GM12864 (cell line): Measurements from ENCODE around the gene LRRC43.

Experiments used
- DNase-seq: peaks from one replicate; pipeline ENCODE4 v3.0.0-alpha.2; 2011; ENCODE audit warnings: low read depth
- H3K4me3 ChIP-seq: 2 replicates; pipeline ENCODE4 v1.5.1; 2011; ENCODE audit warnings: mild to moderate bottlenecking, low read depth, low read length, control low read depth
- CTCF ChIP-seq: IDR thresholded peaks from 2 replicates; pipeline ENCODE4 v1.5.1; 2011; ENCODE audit warnings: low read depth, mild to moderate bottlenecking, moderate library complexity, low read length, control low read depth, inconsistent platforms; ENCODE audit errors: missing control alignments

Gene LRRC43

GRCh38 chr12:122190842-122191668 lies 8.1 kb downstream of the LRRC43 start:
- no peak overlapping the region for H3K4me3 ChIP-seq
- DNase-seq, result peak; percentile 27
- TF ChIP-seq CTCF, result peak; percentile 90

- TF ChIP-seq CTCF, result no peak
- H3K4me3 ChIP-seq, result no peak overlapping the region
- no peak for DNase-seq
These were observed 9.5 kb downstream of the LRRC43 start for GRCh38 chr12:122192441-122192840.

GRCh38 chr12:122194804-122195203 lies 11.9 kb downstream of the LRRC43 start:
- H3K4me3 ChIP-seq, result no peak overlapping the region
- DNase-seq, result no peak
- TF ChIP-seq CTCF, result no peak

GRCh38 chr12:122195405-122195804 lies 12.5 kb downstream of the LRRC43 start:
- no peak for TF ChIP-seq CTCF
- no peak for DNase-seq
- no peak overlapping the region for H3K4me3 ChIP-seq

- DNase-seq, result no peak
- TF ChIP-seq CTCF, result no peak
- no peak overlapping the region for H3K4me3 ChIP-seq
These were observed 14.7 kb downstream of the LRRC43 start for GRCh38 chr12:122197612-122197966.

GRCh38 chr12:122199484-122200355 lies 16.8 kb downstream of the LRRC43 start:
- no peak overlapping the region for H3K4me3 ChIP-seq
- no peak for TF ChIP-seq CTCF
- no peak for DNase-seq
